ENCODE data around the gene ZNF630.

Gene ZNF630

GRCh38 chrX:48086082-48086481, 14.6 kb upstream of the ZNF630 start:
- no peak overlapping the region for H3K27ac Mint-ChIP-seq
- no peak for TF ChIP-seq CTCF (IDR thresholded peaks at IDR 0.05)
- DNase-seq, result no peak
- no peak overlapping the region for H3K4me3 Mint-ChIP-seq
- peaks cover 8% of the 10 kb centered on the region for H3K27me3 Mint-ChIP-seq (ENCODE audit: low read depth, poor library complexity)
- H3K36me3 Mint-ChIP-seq (ENCODE audit: low read depth), result no peaks in the 10 kb centered on the region
- H3K9me3 Mint-ChIP-seq, result peaks cover 28% of the 10 kb centered on the region
- no peaks in the 10 kb centered on the region for H3K4me1 Mint-ChIP-seq

DNA sequence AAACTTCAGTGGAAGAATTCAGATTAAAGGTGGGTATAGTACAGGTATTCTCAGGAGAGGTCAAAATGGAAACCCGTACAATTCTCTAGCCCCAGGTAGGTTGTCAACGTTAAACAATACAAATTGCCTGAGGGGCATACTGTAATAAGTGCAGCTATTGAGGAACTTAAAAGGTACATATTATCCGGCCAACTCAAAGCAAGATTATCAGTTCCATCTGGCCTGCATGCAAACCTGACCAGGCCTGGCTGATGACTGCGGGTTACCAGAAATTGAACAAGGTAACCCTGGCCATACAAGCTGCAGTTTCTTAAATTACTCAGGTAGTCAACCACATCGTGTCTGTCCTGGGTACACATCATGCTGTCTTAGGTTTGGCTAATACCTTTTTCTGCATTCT, 12.3 kb upstream of the ZNF630 start:
- H3K27me3 Mint-ChIP-seq (ENCODE audit: low read depth, poor library complexity), result peaks cover 5% of the 10 kb centered on the region
- DNase-seq, result no peak
- no peaks in the 10 kb centered on the region for H3K36me3 Mint-ChIP-seq (ENCODE audit: low read depth)
- no peak for TF ChIP-seq CTCF (IDR thresholded peaks at IDR 0.05)
- no peaks in the 10 kb centered on the region for H3K4me1 Mint-ChIP-seq
- peaks cover 27% of the 10 kb centered on the region for H3K9me3 Mint-ChIP-seq
- H3K27ac Mint-ChIP-seq, result no peak overlapping the region
- H3K4me3 Mint-ChIP-seq, result no peak overlapping the region

GRCh38 chrX:48083212-48083611, 11.8 kb upstream of the ZNF630 start:
- no peak overlapping the region for H3K27ac Mint-ChIP-seq
- H3K36me3 Mint-ChIP-seq (ENCODE audit: low read depth), result no peaks in the 10 kb centered on the region
- peak; percentile 60 for TF ChIP-seq CTCF (IDR thresholded peaks at IDR 0.05)
- no peaks in the 10 kb centered on the region for H3K4me1 Mint-ChIP-seq
- H3K9me3 Mint-ChIP-seq, result peaks cover 26% of the 10 kb centered on the region
- H3K4me3 Mint-ChIP-seq, result no peak overlapping the region
- peaks cover 5% of the 10 kb centered on the region for H3K27me3 Mint-ChIP-seq (ENCODE audit: low read depth, poor library complexity)
- DNase-seq, result peak; percentile 42

DNA sequence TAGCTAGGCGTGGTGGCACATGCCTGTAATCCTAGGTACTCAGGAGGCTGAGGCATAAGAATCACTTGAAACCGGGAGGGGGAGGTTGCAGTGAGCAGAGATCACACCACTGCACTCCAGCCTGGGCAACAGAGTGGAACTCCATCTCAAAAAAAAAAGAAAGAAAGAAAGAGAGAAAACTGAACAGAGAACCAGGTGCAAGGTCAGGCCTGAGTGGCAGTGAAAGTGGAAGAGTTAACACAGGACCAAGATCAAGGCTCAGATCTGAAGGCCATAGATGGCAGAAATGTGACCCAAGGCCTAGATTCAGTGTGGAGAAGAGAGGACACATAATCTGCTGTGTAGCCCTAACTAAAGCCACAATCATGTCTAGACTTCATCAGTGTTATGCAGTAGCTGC, 4.9 kb upstream of the ZNF630 start:
- Mint-ChIP-seq H3K4me3 (no peak overlapping the region), H3K4me1 (no peaks in the 10 kb centered on the region), H3K36me3 (ENCODE audit: low read depth) (no peaks in the 10 kb centered on the region), H3K27me3 (ENCODE audit: low read depth, poor library complexity) (peaks cover 2% of the 10 kb centered on the region), H3K27ac (no peak overlapping the region), H3K9me3 (peaks cover 60% of the 10 kb centered on the region)
- no peak for TF ChIP-seq CTCF (IDR thresholded peaks at IDR 0.05)
- no peak for DNase-seq

GRCh38 chrX:48071986-48072605, 656 bp upstream of the ZNF630 start:
- peaks cover 7% of the 10 kb centered on the region for H3K4me1 Mint-ChIP-seq
- H3K9me3 Mint-ChIP-seq, result peaks cover 76% of the 10 kb centered on the region
- H3K4me3 Mint-ChIP-seq, result peak overlapping the region; percentile 92
- H3K36me3 Mint-ChIP-seq (ENCODE audit: low read depth), result peaks cover 12% of the 10 kb centered on the region
- no peak for TF ChIP-seq CTCF (IDR thresholded peaks at IDR 0.05)
- no peaks in the 10 kb centered on the region for H3K27me3 Mint-ChIP-seq (ENCODE audit: low read depth, poor library complexity)
- DNase-seq, result no peak
- no peak overlapping the region for H3K27ac Mint-ChIP-seq
